Calu3 (cell line): ENCODE results near the gene NAA11. TPM values are rescaled to one million over a fixed set of nuclear protein-coding genes. Genes with fewer than 3 reads are reported as not detected.

ENCODE experiments used
- BruUV-seq: library from RNA; stranded (reverse); fragments of 400-500 nt; replicated peaks from 2 replicates; lab custom pipeline; 2021; lab: Mats Ljungman, UMichigan
- CTCF ChIA-PET: fragments of 300-600 bp; sonication (Branson Sonifier 250); formaldehyde crosslinking; loops from one replicate; lab custom pipeline; 2022; ENCODE audit warnings: antibody characterized with exemption; lab: Charles Lee
- DNase-seq: peaks from one replicate; pipeline ENCODE4 v3.0.0; 2022
- H3K27ac Mint-ChIP-seq: one replicate; pipeline ENCODE4 v1.8.0; 2022; ENCODE audit warnings: mixed read lengths; ENCODE audit not compliant: unreplicated experiment
- H3K27me3 Mint-ChIP-seq: one replicate; pipeline ENCODE4 v1.8.0; 2022; ENCODE audit warnings: mixed read lengths; ENCODE audit not compliant: unreplicated experiment
- H3K36me3 Mint-ChIP-seq: one replicate; pipeline ENCODE4 v1.8.0; 2022; ENCODE audit warnings: mild to moderate bottlenecking, moderate library complexity, mixed read lengths; ENCODE audit not compliant: insufficient read depth, unreplicated experiment
- H3K4me1 Mint-ChIP-seq: one replicate; pipeline ENCODE4 v1.8.0; 2022; ENCODE audit warnings: mild to moderate bottlenecking, low read depth, mixed read lengths; ENCODE audit not compliant: unreplicated experiment
- H3K4me3 Mint-ChIP-seq: one replicate; pipeline ENCODE4 v1.8.0; 2022; ENCODE audit warnings: mild to moderate bottlenecking, low read depth, moderate library complexity, mixed read lengths; ENCODE audit not compliant: unreplicated experiment
- H3K9me3 Mint-ChIP-seq: one replicate; pipeline ENCODE4 v1.8.0; 2022; ENCODE audit warnings: low read depth, mixed read lengths; ENCODE audit not compliant: unreplicated experiment
- intact Hi-C: fragments of 100-400 bp; cut with micrococcal nuclease; formaldehyde crosslinking; loops from one replicate; pipeline ENCODE4 v1.10.0; 2022; ENCODE audit not compliant: unreplicated experiment
- total RNA-seq: library from RNA; stranded (reverse); gene quantifications from 2 replicates; pipeline ENCODE4 v1.2.3, GENCODE V29; 2022
- TF ChIP-seq, protein P1 (sequence below): fragments of 200-600 bp; IDR thresholded peaks from one replicate; pipeline ENCODE4 v1.8.0; 2022; ENCODE audit warnings: antibody characterized with exemption; ENCODE audit not compliant: unreplicated experiment

The NAA11 gene
- total RNA-seq, 1 experiment from 2014 or later = not detected

DNA sequence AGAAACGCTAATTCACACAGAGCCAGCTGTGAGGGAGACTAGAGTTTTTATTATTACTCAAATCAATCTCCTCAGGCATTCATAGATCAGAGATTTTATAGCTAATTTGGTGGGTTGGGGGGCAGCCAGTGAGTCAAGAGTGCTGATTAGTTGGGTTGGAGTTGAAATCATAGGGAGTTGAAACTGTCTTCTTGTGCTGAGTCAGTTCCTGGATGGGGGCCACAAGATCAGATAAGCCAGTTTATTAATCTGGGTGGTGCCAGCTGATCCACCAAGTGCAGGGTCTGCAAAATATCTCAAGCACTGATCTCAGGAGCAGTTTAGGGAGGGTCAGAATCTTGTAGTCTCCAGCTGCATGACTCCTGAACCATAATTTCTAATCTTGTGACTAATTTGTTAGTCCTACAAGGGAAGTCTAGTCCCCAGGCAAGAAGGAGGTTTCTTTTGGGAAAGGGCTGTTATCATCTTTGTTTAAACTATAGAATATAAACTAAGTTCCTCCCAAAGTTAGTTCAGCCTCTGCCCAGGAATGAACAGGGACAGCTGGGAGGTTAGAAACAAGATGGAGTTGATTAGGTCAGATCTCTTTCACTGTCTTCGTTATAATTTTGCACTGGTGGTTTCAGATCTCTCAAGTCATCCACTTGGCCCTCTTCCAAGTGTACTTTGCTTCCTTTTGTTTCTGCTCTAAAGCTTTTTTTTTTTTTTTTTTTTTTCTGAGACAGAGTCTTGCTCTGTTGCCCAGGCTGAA lies 5.4 kb upstream of the NAA11 start:
- Mint-ChIP-seq H3K4me3 (no peak overlapping the region), H3K27me3 (no peaks in the 10 kb centered on the region), H3K4me1 (peaks cover 7% of the 10 kb centered on the region), H3K36me3 (no peaks in the 10 kb centered on the region), H3K27ac (no peak overlapping the region), H3K9me3 (no peaks in the 10 kb centered on the region)
- TF ChIP-seq, protein P1, sequence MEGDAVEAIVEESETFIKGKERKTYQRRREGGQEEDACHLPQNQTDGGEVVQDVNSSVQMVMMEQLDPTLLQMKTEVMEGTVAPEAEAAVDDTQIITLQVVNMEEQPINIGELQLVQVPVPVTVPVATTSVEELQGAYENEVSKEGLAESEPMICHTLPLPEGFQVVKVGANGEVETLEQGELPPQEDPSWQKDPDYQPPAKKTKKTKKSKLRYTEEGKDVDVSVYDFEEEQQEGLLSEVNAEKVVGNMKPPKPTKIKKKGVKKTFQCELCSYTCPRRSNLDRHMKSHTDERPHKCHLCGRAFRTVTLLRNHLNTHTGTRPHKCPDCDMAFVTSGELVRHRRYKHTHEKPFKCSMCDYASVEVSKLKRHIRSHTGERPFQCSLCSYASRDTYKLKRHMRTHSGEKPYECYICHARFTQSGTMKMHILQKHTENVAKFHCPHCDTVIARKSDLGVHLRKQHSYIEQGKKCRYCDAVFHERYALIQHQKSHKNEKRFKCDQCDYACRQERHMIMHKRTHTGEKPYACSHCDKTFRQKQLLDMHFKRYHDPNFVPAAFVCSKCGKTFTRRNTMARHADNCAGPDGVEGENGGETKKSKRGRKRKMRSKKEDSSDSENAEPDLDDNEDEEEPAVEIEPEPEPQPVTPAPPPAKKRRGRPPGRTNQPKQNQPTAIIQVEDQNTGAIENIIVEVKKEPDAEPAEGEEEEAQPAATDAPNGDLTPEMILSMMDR = no peak
- CTCF ChIA-PET = no interaction called here
- intact Hi-C loops = no loop called here
- DNase-seq = peak; percentile 2
- no TSS peak for BruUV-seq

DNA sequence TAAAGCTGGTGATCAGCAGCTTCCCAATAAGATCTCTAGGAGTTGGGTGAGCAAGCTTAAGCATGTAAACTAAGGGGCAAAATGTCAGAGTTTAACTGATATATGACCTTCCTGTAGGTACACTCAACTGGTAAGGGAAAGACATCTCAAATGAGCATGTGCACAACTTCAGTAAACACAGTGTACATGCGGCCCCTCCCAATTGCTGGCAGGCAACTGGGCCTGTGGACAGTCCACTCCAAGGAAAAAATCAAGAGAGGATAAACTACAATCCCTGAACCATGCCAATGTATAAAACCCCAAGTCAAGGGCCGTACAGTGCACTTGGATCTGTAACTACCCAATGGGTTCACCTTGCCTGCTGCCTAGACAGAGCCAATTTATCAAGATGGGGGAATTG lies 4.9 kb upstream of the NAA11 start:
- H3K27me3 Mint-ChIP-seq = no peaks in the 10 kb centered on the region
- TF ChIP-seq, protein P1 = no peak
- CTCF ChIA-PET = no interaction called here
- no peaks in the 10 kb centered on the region for H3K36me3 Mint-ChIP-seq
- H3K4me3 Mint-ChIP-seq = no peak overlapping the region
- H3K27ac Mint-ChIP-seq = no peak overlapping the region
- intact Hi-C loops = no loop called here
- no TSS peak for BruUV-seq
- H3K4me1 Mint-ChIP-seq = peaks cover 7% of the 10 kb centered on the region
- no peak for DNase-seq
- H3K9me3 Mint-ChIP-seq = no peaks in the 10 kb centered on the region

DNA sequence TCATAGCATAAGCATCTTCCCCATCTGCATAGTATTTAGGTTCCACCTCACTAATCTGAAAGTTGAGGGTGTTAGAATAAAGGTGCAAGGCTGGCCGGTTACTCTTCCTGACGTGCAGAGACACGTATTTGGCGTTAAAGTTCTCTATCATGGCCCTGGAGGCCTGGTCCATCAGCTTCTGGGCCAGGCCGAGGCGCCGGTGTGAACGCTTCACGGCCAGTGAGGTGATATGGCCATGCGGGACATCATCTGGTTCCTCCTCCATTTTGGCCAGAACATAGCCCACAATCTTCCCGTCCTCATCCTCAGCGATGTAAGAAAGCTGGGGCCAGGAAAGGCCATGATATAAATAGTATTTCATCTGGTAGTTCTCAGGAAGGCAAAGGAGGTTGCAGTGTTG lies 425 bp downstream of the NAA11 start:
- H3K4me1 Mint-ChIP-seq = no peaks in the 10 kb centered on the region
- intact Hi-C loops = no loop called here
- H3K4me3 Mint-ChIP-seq = no peak overlapping the region
- TF ChIP-seq, protein P1 = no peak
- no peaks in the 10 kb centered on the region for H3K9me3 Mint-ChIP-seq
- CTCF ChIA-PET = no interaction called here
- no peaks in the 10 kb centered on the region for H3K36me3 Mint-ChIP-seq
- no peaks in the 10 kb centered on the region for H3K27me3 Mint-ChIP-seq
- H3K27ac Mint-ChIP-seq = no peak overlapping the region
- BruUV-seq = no TSS peak
- no peak for DNase-seq

DNA sequence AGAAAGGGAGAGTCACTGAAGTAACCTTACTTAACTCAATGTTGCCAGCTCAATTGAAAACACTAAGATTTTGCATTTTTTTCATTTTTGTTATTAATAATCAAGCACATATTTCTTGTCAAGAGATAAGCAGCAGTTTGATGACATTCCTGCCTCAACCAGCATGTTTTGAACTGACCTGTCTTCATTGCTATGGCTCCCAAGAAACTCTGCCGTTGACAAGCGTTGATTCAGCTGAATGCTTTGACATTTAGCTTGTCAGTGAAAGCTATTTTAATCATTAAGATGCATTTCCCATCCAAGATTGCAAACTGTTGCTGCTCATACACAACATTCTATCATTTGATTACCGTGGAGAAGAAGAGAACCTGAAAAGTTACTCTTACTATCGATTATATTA lies 5.9 kb downstream of the NAA11 start:
- intact Hi-C loops = no loop called here
- no peaks in the 10 kb centered on the region for H3K9me3 Mint-ChIP-seq
- no peaks in the 10 kb centered on the region for H3K4me1 Mint-ChIP-seq
- DNase-seq = no peak
- no peak overlapping the region for H3K27ac Mint-ChIP-seq
- no peaks in the 10 kb centered on the region for H3K36me3 Mint-ChIP-seq
- CTCF ChIA-PET = no interaction called here
- no TSS peak for BruUV-seq
- H3K27me3 Mint-ChIP-seq = no peaks in the 10 kb centered on the region
- TF ChIP-seq, protein P1 = no peak
- no peak overlapping the region for H3K4me3 Mint-ChIP-seq
